Measurements from ENCODE around the gene ITGB4. TPM values are rescaled to one million over a fixed set of nuclear protein-coding genes. Genes with fewer than 3 reads are reported as not detected.

ITGB4 gene
- polyA plus RNA-seq: 100 to 1,000 TPM in 3 of 4 donors, 10 to 100 TPM in 1; 37.4 to 288 (median 155) TPM
- long read RNA-seq, donor 1: 0 reads
- long read RNA-seq, donor 2, partial matches to known transcripts: 0 of 2 reads
- long read RNA-seq, donor 2, other reads (novel, unspliced or antisense): 0 of 2 reads
- long read RNA-seq, donor 3: 0 reads
- long read RNA-seq, donor 4: 0 reads
- long read RNA-seq, donor 5, partial matches to known transcripts: 39 of 50 reads
- long read RNA-seq, donor 5, other reads (novel, unspliced or antisense): 11 of 50 reads
- long read RNA-seq, donor 6: 0 reads
- long read RNA-seq, donor 7: 0 reads
- long read RNA-seq, donor 8: 0 reads
- long read RNA-seq, donor 9, partial matches to known transcripts: 10 of 10 reads
- long read RNA-seq, donor 9, other reads (novel, unspliced or antisense): 0 of 10 reads
- long read RNA-seq, donor 10, partial matches to known transcripts: 0 of 2 reads
- long read RNA-seq, donor 10, other reads (novel, unspliced or antisense): 0 of 2 reads

GRCh38 chr17:75720656-75721462, at the start of gene ITGB4:
Gene ITGB4, plus strand, starts transcription at chr17:75721459. Its CDS starts 3,245 bp downstream, at chr17:75724704.
- Histone ChIP-seq H3K4me3 (ENCODE audit: low read depth in 1 of 3, low read length in 3 of 3) (peak within 1 kb of the TSS; percentile 52 to 89 (median 79)), H3K36me3 (ENCODE audit: control insufficient read depth in 3 of 3, insufficient read depth in 2 of 3, low read depth in 1 of 3, low read length in 3 of 3) (peaks cover 0 to 25% (median 6%) of the 10 kb centered on the region in 3 donors), H3K9me3 (ENCODE audit: control insufficient read depth in 2 of 2, insufficient read depth in 1 of 2, low read depth in 1 of 2, low read length in 1 of 2) (no peaks in the 10 kb centered on the region), H3K27ac (ENCODE audit: low read depth in 1 of 3, low read length in 2 of 3) (peak within 1 kb of the TSS; percentile 96 to 99 (median 97)), H3K27me3 (ENCODE audit: control insufficient read depth in 3 of 3, insufficient read depth in 3 of 3, low read length in 3 of 3) (peaks cover 0 to 5% (median 0%) of the 10 kb centered on the region in 3 donors), H3K4me1 (ENCODE audit: control insufficient read depth in 3 of 3, insufficient read depth in 2 of 3, low read depth in 1 of 3, low read length in 2 of 3) (peaks cover 0 to 32% (median 0%) of the 10 kb centered on the region in 3 donors)
- WGBS, 3 donors: 2% methylated on average over 28 to 70 of the region's 70 CpGs
- DNase-seq: peak; percentile 92 to 94
- FAIRE-seq: no peak

- FAIRE-seq (no peak), DNase-seq (no peak)
- Histone ChIP-seq H3K4me1 (ENCODE audit: control insufficient read depth in 3 of 3, insufficient read depth in 2 of 3, low read depth in 1 of 3, low read length in 2 of 3) (peaks cover 0 to 6% (median 3%) of the 10 kb centered on the region in 3 donors), H3K36me3 (ENCODE audit: control insufficient read depth in 3 of 3, insufficient read depth in 2 of 3, low read depth in 1 of 3, low read length in 3 of 3) (peaks cover 5 to 45% (median 10%) of the 10 kb centered on the region in 3 donors), H3K9me3 (ENCODE audit: control insufficient read depth in 2 of 2, insufficient read depth in 1 of 2, low read depth in 1 of 2, low read length in 1 of 2) (no peaks in the 10 kb centered on the region), H3K27me3 (ENCODE audit: control insufficient read depth in 3 of 3, insufficient read depth in 3 of 3, low read length in 3 of 3) (no peaks in the 10 kb centered on the region), H3K27ac (ENCODE audit: low read depth in 1 of 3, low read length in 2 of 3) (no peak overlapping the region), H3K4me3 (ENCODE audit: low read depth in 1 of 3, low read length in 3 of 3) (no peak overlapping the region)
- 96 to 97% (median 97%) methylated on average over 5 of the region's 5 CpGs for WGBS, 3 donors
These were observed 49.2 kb upstream of the ITGB4 start for GRCh38 chr17:75672011-75672410.

DNA sequence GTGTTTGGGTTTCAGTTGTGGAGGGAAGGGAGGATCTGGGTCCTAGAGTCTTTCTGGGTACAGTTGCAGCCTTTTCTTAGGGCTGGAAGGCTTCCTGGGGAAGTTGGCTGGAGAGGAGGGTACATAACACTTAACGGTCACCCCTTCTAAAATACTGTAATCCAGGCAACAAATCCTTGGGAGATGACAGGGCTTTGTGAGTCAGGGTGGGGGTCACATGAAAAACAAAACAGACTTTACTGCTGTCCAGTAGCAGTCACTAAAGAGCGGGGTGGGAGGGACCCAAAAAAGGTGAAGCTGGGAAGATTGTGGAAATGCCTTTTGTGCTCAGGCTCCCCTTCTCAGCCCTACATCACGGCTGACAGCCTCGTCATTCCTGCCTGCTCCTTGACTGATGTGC, 47.8 kb upstream of the ITGB4 start:
- H3K9me3 ChIP-seq (ENCODE audit: control insufficient read depth in 2 of 2, insufficient read depth in 1 of 2, low read depth in 1 of 2, low read length in 1 of 2): no peaks in the 10 kb centered on the region
- peaks cover 0 to under 1% (median under 1%) of the 10 kb centered on the region in 3 donors for H3K4me1 ChIP-seq (ENCODE audit: control insufficient read depth in 3 of 3, insufficient read depth in 2 of 3, low read depth in 1 of 3, low read length in 2 of 3)
- no peak for FAIRE-seq
- no peak overlapping the region for H3K4me3 ChIP-seq (ENCODE audit: low read depth in 1 of 3, low read length in 3 of 3)
- no peak overlapping the region for H3K27ac ChIP-seq (ENCODE audit: low read depth in 1 of 3, low read length in 2 of 3)
- 79 to 91% (median 88%) methylated on average over 4 of the region's 4 CpGs for WGBS, 3 donors
- H3K27me3 ChIP-seq (ENCODE audit: control insufficient read depth in 3 of 3, insufficient read depth in 3 of 3, low read length in 3 of 3): no peaks in the 10 kb centered on the region
- peaks cover 6 to 52% (median 10%) of the 10 kb centered on the region in 3 donors for H3K36me3 ChIP-seq (ENCODE audit: control insufficient read depth in 3 of 3, insufficient read depth in 2 of 3, low read depth in 1 of 3, low read length in 3 of 3)
- DNase-seq: no peak

GRCh38 chr17:75676461-75676860, 44.8 kb upstream of the ITGB4 start:
- H3K4me1 ChIP-seq (ENCODE audit: control insufficient read depth in 3 of 3, insufficient read depth in 2 of 3, low read depth in 1 of 3, low read length in 2 of 3): no peaks in the 10 kb centered on the region
- no peaks in the 10 kb centered on the region for H3K27me3 ChIP-seq (ENCODE audit: control insufficient read depth in 3 of 3, insufficient read depth in 3 of 3, low read length in 3 of 3)
- FAIRE-seq (no peak), DNase-seq (no peak)
- no peak overlapping the region for H3K4me3 ChIP-seq (ENCODE audit: low read depth in 1 of 3, low read length in 3 of 3)
- H3K36me3 ChIP-seq (ENCODE audit: control insufficient read depth in 3 of 3, insufficient read depth in 2 of 3, low read depth in 1 of 3, low read length in 3 of 3): peaks cover 9 to 65% (median 9%) of the 10 kb centered on the region in 3 donors
- 75 to 81% (median 76%) methylated on average over 3 of the region's 3 CpGs for WGBS, 3 donors
- H3K9me3 ChIP-seq (ENCODE audit: control insufficient read depth in 2 of 2, insufficient read depth in 1 of 2, low read depth in 1 of 2, low read length in 1 of 2): no peaks in the 10 kb centered on the region
- no peak overlapping the region for H3K27ac ChIP-seq (ENCODE audit: low read depth in 1 of 3, low read length in 2 of 3)

GRCh38 chr17:75679706-75680211, 41.5 kb upstream of the ITGB4 start:
- peaks cover 4 to 45% (median 4%) of the 10 kb centered on the region in 3 donors for H3K36me3 ChIP-seq (ENCODE audit: control insufficient read depth in 3 of 3, insufficient read depth in 2 of 3, low read depth in 1 of 3, low read length in 3 of 3)
- FAIRE-seq: no peak
- H3K27me3 ChIP-seq (ENCODE audit: control insufficient read depth in 3 of 3, insufficient read depth in 3 of 3, low read length in 3 of 3): no peaks in the 10 kb centered on the region
- peak overlapping the region; percentile 13 to 72 (median 69) for H3K27ac ChIP-seq (ENCODE audit: low read depth in 1 of 3, low read length in 2 of 3)
- H3K4me3 ChIP-seq (ENCODE audit: low read depth in 1 of 3, low read length in 3 of 3): no peak overlapping the region
- H3K4me1 ChIP-seq (ENCODE audit: control insufficient read depth in 3 of 3, insufficient read depth in 2 of 3, low read depth in 1 of 3, low read length in 2 of 3): peaks cover 2 to 18% (median 9%) of the 10 kb centered on the region in 3 donors
- peak in 1 of 2 donors; percentile 82 for DNase-seq
- no peaks in the 10 kb centered on the region for H3K9me3 ChIP-seq (ENCODE audit: control insufficient read depth in 2 of 2, insufficient read depth in 1 of 2, low read depth in 1 of 2, low read length in 1 of 2)
- WGBS, 3 donors: 16 to 59% (median 30%) methylated on average over 11 of the region's 11 CpGs

DNA sequence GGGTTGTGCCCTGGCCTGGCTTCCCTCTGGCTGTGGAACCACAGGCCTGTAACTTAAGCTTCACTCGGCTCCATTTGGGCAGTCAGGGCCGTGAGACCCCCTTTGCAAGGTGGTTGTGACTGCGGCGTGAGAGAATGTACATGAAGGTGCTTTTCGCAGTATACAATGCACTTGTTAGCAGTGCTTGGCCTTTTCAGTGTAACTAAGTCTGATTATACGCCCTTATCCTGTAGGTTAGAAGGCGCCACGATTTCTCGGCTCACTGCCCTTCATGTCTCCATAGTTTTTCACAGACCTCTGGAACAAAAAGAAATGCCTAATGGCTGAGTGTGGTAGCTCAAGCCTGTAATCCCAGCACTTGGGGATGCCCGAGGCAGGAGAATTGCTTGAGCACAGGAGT, 40.8 kb upstream of the ITGB4 start:
- Histone ChIP-seq H3K4me1 (ENCODE audit: control insufficient read depth in 3 of 3, insufficient read depth in 2 of 3, low read depth in 1 of 3, low read length in 2 of 3) (peaks cover 4 to 24% (median 12%) of the 10 kb centered on the region in 3 donors), H3K27me3 (ENCODE audit: control insufficient read depth in 3 of 3, insufficient read depth in 3 of 3, low read length in 3 of 3) (no peaks in the 10 kb centered on the region), H3K4me3 (ENCODE audit: low read depth in 1 of 3, low read length in 3 of 3) (no peak overlapping the region), H3K9me3 (ENCODE audit: control insufficient read depth in 2 of 2, insufficient read depth in 1 of 2, low read depth in 1 of 2, low read length in 1 of 2) (no peaks in the 10 kb centered on the region), H3K36me3 (ENCODE audit: control insufficient read depth in 3 of 3, insufficient read depth in 2 of 3, low read depth in 1 of 3, low read length in 3 of 3) (peaks cover 4 to 49% (median 4%) of the 10 kb centered on the region in 3 donors), H3K27ac (ENCODE audit: low read depth in 1 of 3, low read length in 2 of 3) (no peak overlapping the region)
- no peak for DNase-seq
- no peak for FAIRE-seq
- 94% methylated on average over 10 of the region's 10 CpGs for WGBS, 3 donors

GRCh38 chr17:75681289-75681688, 40.0 kb upstream of the ITGB4 start:
- Histone ChIP-seq H3K4me1 (ENCODE audit: control insufficient read depth in 3 of 3, insufficient read depth in 2 of 3, low read depth in 1 of 3, low read length in 2 of 3) (peaks cover 4 to 28% (median 18%) of the 10 kb centered on the region in 3 donors), H3K27ac (ENCODE audit: low read depth in 1 of 3, low read length in 2 of 3) (no peak overlapping the region), H3K27me3 (ENCODE audit: control insufficient read depth in 3 of 3, insufficient read depth in 3 of 3, low read length in 3 of 3) (no peaks in the 10 kb centered on the region), H3K36me3 (ENCODE audit: control insufficient read depth in 3 of 3, insufficient read depth in 2 of 3, low read depth in 1 of 3, low read length in 3 of 3) (peaks cover 4 to 51% (median 4%) of the 10 kb centered on the region in 3 donors), H3K9me3 (ENCODE audit: control insufficient read depth in 2 of 2, insufficient read depth in 1 of 2, low read depth in 1 of 2, low read length in 1 of 2) (no peaks in the 10 kb centered on the region), H3K4me3 (ENCODE audit: low read depth in 1 of 3, low read length in 3 of 3) (no peak overlapping the region)
- 83 to 85% (median 84%) methylated on average over 3 of the region's 3 CpGs for WGBS, 3 donors
- no peak for DNase-seq
- no peak for FAIRE-seq

DNA sequence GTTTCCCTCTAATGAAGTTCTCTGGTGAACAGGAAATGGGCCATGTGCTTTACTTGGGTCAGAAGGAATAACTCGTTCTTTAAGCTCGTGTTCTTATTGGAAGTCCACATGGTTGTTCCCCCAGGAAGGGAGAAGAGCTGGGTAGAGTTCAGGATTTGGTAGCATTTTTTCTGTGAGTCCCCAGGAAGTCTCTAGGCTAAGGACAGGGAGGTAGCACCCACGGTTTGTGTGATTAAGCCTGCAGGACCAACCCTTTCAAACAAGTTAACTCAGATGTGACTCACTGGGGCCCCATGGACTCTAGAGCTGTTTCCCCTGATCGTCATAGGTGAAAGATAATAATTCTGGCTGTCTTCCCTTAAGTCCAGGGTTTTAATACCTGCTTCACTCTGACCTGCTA, 37.7 kb upstream of the ITGB4 start:
- H3K4me1 ChIP-seq (ENCODE audit: control insufficient read depth in 3 of 3, insufficient read depth in 2 of 3, low read depth in 1 of 3, low read length in 2 of 3): peaks cover 7 to 37% (median 24%) of the 10 kb centered on the region in 3 donors
- H3K27ac ChIP-seq (ENCODE audit: low read depth in 1 of 3, low read length in 2 of 3): peak overlapping the region; percentile 67 to 92 (median 87)
- peaks cover 2 to 62% (median 4%) of the 10 kb centered on the region in 3 donors for H3K36me3 ChIP-seq (ENCODE audit: control insufficient read depth in 3 of 3, insufficient read depth in 2 of 3, low read depth in 1 of 3, low read length in 3 of 3)
- FAIRE-seq (no peak), DNase-seq (peak; percentile 89 to 98)
- no peak overlapping the region for H3K4me3 ChIP-seq (ENCODE audit: low read depth in 1 of 3, low read length in 3 of 3)
- H3K27me3 ChIP-seq (ENCODE audit: control insufficient read depth in 3 of 3, insufficient read depth in 3 of 3, low read length in 3 of 3): no peaks in the 10 kb centered on the region
- WGBS, 3 donors: 13 to 56% (median 26%) methylated on average over 4 of the region's 4 CpGs
- no peaks in the 10 kb centered on the region for H3K9me3 ChIP-seq (ENCODE audit: control insufficient read depth in 2 of 2, insufficient read depth in 1 of 2, low read depth in 1 of 2, low read length in 1 of 2)
